Stimulated activated CD4-positive, alpha-beta T cell treated with anti-CD3 and anti-CD28 coated beads, Interleukin-15, amount 100 ng/mL, for 48 hours (primary cell): ENCODE measurements around the gene AGO3.

Source experiments
- DNase-seq, 2 donors: peaks; one replicate each; pipeline ENCODE4 v3.0.0-alpha.2; 2020; ENCODE audit warnings: low read depth in 2 of 2

Gene AGO3

GRCh38 chr1:36096500-36097432 is 165.9 kb downstream of the AGO3 start:
- no peak for DNase-seq

GRCh38 chr1:36097693-36098585 is 167.0 kb downstream of the AGO3 start:
- no peak for DNase-seq

GRCh38 chr1:36098650-36099365 is 167.9 kb downstream of the AGO3 start:
- no peak for DNase-seq

GRCh38 chr1:36099681-36100341 is 168.9 kb downstream of the AGO3 start:
- DNase-seq: peak; percentile 58 to 70

- no peak for DNase-seq
Observed at GRCh38 chr1:36100376-36100775, 169.5 kb downstream of the AGO3 start.

GRCh38 chr1:36101546-36101945 is 170.6 kb downstream of the AGO3 start:
- DNase-seq: no peak

GRCh38 chr1:36106269-36106668 is 175.4 kb downstream of the AGO3 start:
- DNase-seq: no peak

GRCh38 chr1:36107394-36107793 is 176.5 kb downstream of the AGO3 start:
- DNase-seq: no peak

- DNase-seq: no peak
Observed at GRCh38 chr1:36108314-36108713, 177.4 kb downstream of the AGO3 start.

- DNase-seq: peak in 1 of 2 donors; percentile 19
Observed at GRCh38 chr1:36109041-36109679, 178.3 kb downstream of the AGO3 start.

GRCh38 chr1:36111151-36111550 is 180.2 kb downstream of the AGO3 start:
- no peak for DNase-seq

- no peak for DNase-seq
Observed at GRCh38 chr1:36112823-36113222, 181.9 kb downstream of the AGO3 start.

- DNase-seq: no peak
Observed at GRCh38 chr1:36114371-36114770, 183.5 kb downstream of the AGO3 start.

GRCh38 chr1:36115200-36115669 is 184.3 kb downstream of the AGO3 start:
- DNase-seq: no peak

- DNase-seq: no peak
Observed at GRCh38 chr1:36115931-36116330, 185.0 kb downstream of the AGO3 start.

GRCh38 chr1:36116901-36117300 is 186.0 kb downstream of the AGO3 start:
- no peak for DNase-seq

- DNase-seq: no peak
Observed at GRCh38 chr1:36118447-36119204, 187.7 kb downstream of the AGO3 start.

GRCh38 chr1:36119456-36119855 is 188.6 kb downstream of the AGO3 start:
- no peak for DNase-seq
